GM18505 (cell line): ENCODE measurements around the gene APH1A.
"Not testable (repeated sequence)": the region's sequence is repeated elsewhere in the genome, so short reads cannot be mapped to it uniquely, and the experiment has no call there.

Experiments used
- ATAC-seq: cut with Tn5 transposase; IDR thresholded peaks from one replicate; pipeline ENCODE4 v1.9.1; 2021; ENCODE audit not compliant: unreplicated experiment
- POLR2A ChIP-seq: IDR thresholded peaks from 4 replicates; pipeline ENCODE4 v1.6.1; 2011; ENCODE audit warnings: borderline replicate concordance; ENCODE audit not compliant: insufficient read depth, insufficient read length; ENCODE audit errors: extremely low read depth

APH1A gene

GRCh38 chr1:150234309-150234565 lies 34.6 kb downstream of the APH1A start:
- no peak for ATAC-seq
- TF ChIP-seq POLR2A: no peak

GRCh38 chr1:150233359-150234308 lies 35.2 kb downstream of the APH1A start:
- TF ChIP-seq POLR2A: no peak
- ATAC-seq: no peak

- ATAC-seq: not testable (repeated sequence)
Observed at GRCh38 chr1:150232921-150233320, 35.9 kb downstream of the APH1A start.

GRCh38 chr1:150228246-150228645 lies 40.6 kb downstream of the APH1A start:
- not testable (repeated sequence) for ATAC-seq

GRCh38 chr1:150227228-150227627 lies 41.6 kb downstream of the APH1A start:
- TF ChIP-seq POLR2A: no peak
- no peak for ATAC-seq

GRCh38 chr1:150226486-150226885 lies 42.3 kb downstream of the APH1A start:
- no peak for TF ChIP-seq POLR2A
- no peak for ATAC-seq

GRCh38 chr1:150225546-150225945 lies 43.3 kb downstream of the APH1A start:
- no peak for ATAC-seq
- no peak for TF ChIP-seq POLR2A

- ATAC-seq: no peak
- TF ChIP-seq POLR2A: no peak
Observed at GRCh38 chr1:150224983-150225382, 43.8 kb downstream of the APH1A start.

- TF ChIP-seq POLR2A: no peak
- ATAC-seq: no peak
Observed at GRCh38 chr1:150221552-150221951, 47.3 kb downstream of the APH1A start.

- not testable (repeated sequence) for ATAC-seq
Observed at GRCh38 chr1:150215855-150216254, 53.0 kb downstream of the APH1A start.
